Sigmoid colon (tissue), 7 donors: ENCODE results near the gene FAM3D. TPM values are rescaled to one million over a fixed set of nuclear protein-coding genes. Genes with fewer than 3 reads are reported as not detected.
"Not testable (repeated sequence)": the region's sequence is repeated elsewhere in the genome, so short reads cannot be mapped to it uniquely, and the experiment has no call there.

ENCODE experiments used
- DNase-seq: peaks from one replicate; pipeline ENCODE4 v3.0.0-alpha.2; 2019
- H3K27ac ChIP-seq, 4 donors: fragments of 200-600 bp; sonication (generic); one replicate each; pipeline ENCODE4 v1.5.1; 2016 to 2019; ENCODE audit warnings: mild to moderate bottlenecking in 1 of 4
- H3K27me3 ChIP-seq, 3 donors: fragments of 200-600 bp; sonication (generic); one replicate each; pipeline ENCODE4 v1.5.1; 2019; ENCODE audit warnings: mild to moderate bottlenecking in 1 of 3
- H3K36me3 ChIP-seq, 4 donors: fragments of 200-600 bp; sonication (generic); one replicate each; pipeline ENCODE4 v1.5.1; 2016 to 2019
- H3K4me1 ChIP-seq, 4 donors: fragments of 200-600 bp; sonication (generic); one replicate each; pipeline ENCODE4 v1.5.1; 2017 to 2019
- H3K4me3 ChIP-seq, 4 donors: fragments of 200-600 bp; sonication (generic); one replicate each; pipeline ENCODE4 v1.5.1; 2017 to 2019; ENCODE audit warnings: mild to moderate bottlenecking in 2 of 4, moderate library complexity in 1 of 4
- H3K9me3 ChIP-seq, 4 donors: fragments of 200-600 bp in 3 of 4; sonication (generic) in 3 of 4; one replicate each; pipeline versions ENCODE4 v1.5.1 to v1.6.1; 2013 to 2019
- EP300 ChIP-seq, 4 donors: sonication (generic); formaldehyde crosslinking; IDR thresholded peaks; one replicate each; pipeline ENCODE4 v1.6.1; 2017; ENCODE audit warnings: antibody characterized with exemption in 4 of 4
- POLR2A ChIP-seq, 2 donors: fragments of 450-650 bp; IDR thresholded peaks; one replicate each; pipeline ENCODE4 v1.6.1; 2016; ENCODE audit warnings: antibody characterized with exemption in 2 of 2, mild to moderate bottlenecking in 2 of 2, moderate library complexity in 2 of 2
- POLR2AphosphoS5 ChIP-seq, 4 donors: sonication (generic); formaldehyde crosslinking; IDR thresholded peaks; one replicate each; pipeline ENCODE4 v1.6.1; 2017; ENCODE audit warnings: antibody characterized with exemption in 4 of 4
- whole genome bisulfite sequencing, 2 donors: extraction: QIAGEN DNeasy Blood & Tissue Kit; methylation state at CpG; one replicate each; pipeline ENCODE4 v1.1.7; 2013; 5-methylcytosine and 5-hydroxymethylcytosine counted together
- intact Hi-C: fragments of 100-400 bp; cut with DNase I; formaldehyde crosslinking; loops from one replicate; pipeline ENCODE4 v1.15.1; 2023
- polyA plus RNA-seq, 3 donors: library from polyadenylated mRNA; stranded (reverse); fragments of 200-250 nt; gene quantifications; one replicate each; pipeline ENCODE4 v1.2.3, GENCODE V29; 2013
- total RNA-seq, 4 donors: library from RNA; depleted of rRNA; stranded (reverse); fragments of >200 nt; gene quantifications; one replicate each; pipeline ENCODE4 v1.1.0, GENCODE V29; 2016
- TF ChIP-seq, protein P1 (sequence below), 4 experiments: fragments of 450-650 bp in 3 of 4; fragments of 200-600 bp in 1 of 4; IDR thresholded peaks; one replicate each; pipeline ENCODE4 v1.5.1; 2016 to 2019; ENCODE audit warnings: antibody characterized with exemption in 4 of 4, mild to moderate bottlenecking in 3 of 4, moderate library complexity in 2 of 4
- donor health status: healthy with polysubstance abuse.
- donor health status: Bipolar disorder and iron deficiency.
- donor health status: healthy.

FAM3D gene
- total RNA-seq (1 to 10 TPM in 1 of 4 donors, under 1 TPM in 1, not detected in 2; 0.36 to 1.7 TPM), polyA plus RNA-seq (100 to 1,000 TPM; 215 to 477 (median 356) TPM)

DNA sequence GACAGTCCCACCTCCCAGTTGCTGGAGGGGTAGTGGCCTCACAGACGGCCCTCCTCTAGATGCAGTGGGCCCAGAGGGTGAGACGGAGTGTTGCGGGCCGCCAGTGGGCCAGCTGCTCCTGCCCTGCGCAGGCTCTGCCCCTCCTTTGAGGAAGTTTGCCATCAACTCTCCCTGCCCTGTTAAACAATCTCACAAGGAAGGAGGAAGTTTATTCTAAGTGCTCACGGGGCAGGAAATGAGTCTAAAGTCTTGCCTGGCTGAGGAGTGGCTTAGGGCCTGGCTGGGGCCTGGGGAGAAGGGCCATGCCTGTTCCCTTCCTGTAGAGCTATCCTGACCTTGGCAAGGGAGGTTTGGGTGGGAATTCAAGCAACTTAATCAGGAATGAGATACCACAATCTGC, at the start of gene FAM3D:
Gene FAM3D, minus strand, starts transcription at position 92 of the 400 bp plus-strand sequence. CDS start 11,211 bp downstream, outside the sequence.
- Histone ChIP-seq H3K9me3 (no peaks in the 10 kb centered on the region), H3K27ac (peak within 1 kb of the TSS in 1 of 4 donors; percentile 35), H3K36me3 (no peaks in the 10 kb centered on the region), H3K27me3 (no peaks in the 10 kb centered on the region), H3K4me1 (no peaks in the 10 kb centered on the region), H3K4me3 (no peak within 1 kb of the TSS)
- peak in 1 of 2 donors; percentile 84 for TF ChIP-seq POLR2A (IDR thresholded peaks at IDR 0.05)
- TF ChIP-seq, protein P1, sequence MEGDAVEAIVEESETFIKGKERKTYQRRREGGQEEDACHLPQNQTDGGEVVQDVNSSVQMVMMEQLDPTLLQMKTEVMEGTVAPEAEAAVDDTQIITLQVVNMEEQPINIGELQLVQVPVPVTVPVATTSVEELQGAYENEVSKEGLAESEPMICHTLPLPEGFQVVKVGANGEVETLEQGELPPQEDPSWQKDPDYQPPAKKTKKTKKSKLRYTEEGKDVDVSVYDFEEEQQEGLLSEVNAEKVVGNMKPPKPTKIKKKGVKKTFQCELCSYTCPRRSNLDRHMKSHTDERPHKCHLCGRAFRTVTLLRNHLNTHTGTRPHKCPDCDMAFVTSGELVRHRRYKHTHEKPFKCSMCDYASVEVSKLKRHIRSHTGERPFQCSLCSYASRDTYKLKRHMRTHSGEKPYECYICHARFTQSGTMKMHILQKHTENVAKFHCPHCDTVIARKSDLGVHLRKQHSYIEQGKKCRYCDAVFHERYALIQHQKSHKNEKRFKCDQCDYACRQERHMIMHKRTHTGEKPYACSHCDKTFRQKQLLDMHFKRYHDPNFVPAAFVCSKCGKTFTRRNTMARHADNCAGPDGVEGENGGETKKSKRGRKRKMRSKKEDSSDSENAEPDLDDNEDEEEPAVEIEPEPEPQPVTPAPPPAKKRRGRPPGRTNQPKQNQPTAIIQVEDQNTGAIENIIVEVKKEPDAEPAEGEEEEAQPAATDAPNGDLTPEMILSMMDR (IDR thresholded peaks at IDR 0.05), result no peak
- TF ChIP-seq POLR2AphosphoS5 (IDR thresholded peaks at IDR 0.05), result peak in 1 of 4 donors; percentile 44
- no peak for TF ChIP-seq EP300 (IDR thresholded peaks at IDR 0.05)
- 10 to 54% methylated on average over 6 of the region's 6 CpGs for WGBS, 2 donors
- intact Hi-C loops, result no loop called here
- DNase-seq, result no peak

DNA sequence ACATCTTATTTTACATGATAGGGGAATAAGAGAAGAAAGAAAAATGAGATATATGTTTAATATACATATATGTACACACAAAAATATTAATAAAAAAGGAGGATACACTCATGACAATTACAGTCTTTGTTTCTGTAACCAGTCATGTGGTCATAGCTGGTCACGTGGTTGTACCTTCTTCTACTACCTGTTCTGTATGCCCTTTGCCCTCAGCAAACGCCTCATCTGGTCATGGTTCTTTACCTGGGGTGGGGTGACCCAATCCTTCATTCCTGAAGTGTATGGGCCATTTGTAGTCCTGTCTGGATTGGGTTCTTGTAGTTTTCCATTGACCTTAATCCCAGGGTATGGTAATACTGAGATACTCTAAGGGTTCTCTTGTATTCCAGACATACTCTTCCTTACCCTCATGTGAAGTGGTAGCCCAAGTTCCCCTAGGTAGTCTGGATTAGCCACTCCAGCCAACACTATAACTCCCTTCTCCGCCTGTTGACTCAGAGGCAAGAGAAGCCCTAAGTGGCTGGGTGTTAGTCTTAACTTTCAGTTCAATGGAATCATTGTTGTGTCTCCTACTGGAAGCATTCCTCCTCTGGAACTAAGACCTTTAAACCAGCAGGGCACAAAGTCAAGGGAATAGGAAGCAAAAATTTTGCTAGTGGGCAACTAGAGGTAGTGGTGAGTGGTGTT, 47.3 kb upstream of the FAM3D start:
- TF ChIP-seq POLR2A (IDR thresholded peaks at IDR 0.05) (no peak), POLR2AphosphoS5 (IDR thresholded peaks at IDR 0.05) (no peak), EP300 (IDR thresholded peaks at IDR 0.05) (no peak)
- TF ChIP-seq, protein P1 (IDR thresholded peaks at IDR 0.05), result no peak
- no peaks in the 10 kb centered on the region for H3K36me3 ChIP-seq
- no peaks in the 10 kb centered on the region for H3K9me3 ChIP-seq
- DNase-seq, result no peak
- H3K4me3 ChIP-seq, result no peak overlapping the region
- H3K27me3 ChIP-seq, result no peaks in the 10 kb centered on the region
- H3K27ac ChIP-seq, result no peak overlapping the region
- whole genome bisulfite sequencing, 2 donors, result 54 to 78% methylated on average over 3 of the region's 3 CpGs
- H3K4me1 ChIP-seq, result no peaks in the 10 kb centered on the region
- intact Hi-C loops, result no loop called here

- no peak overlapping the region for H3K4me3 ChIP-seq
- intact Hi-C loops, result no loop called here
- H3K27me3 ChIP-seq, result no peaks in the 10 kb centered on the region
- no peaks in the 10 kb centered on the region for H3K36me3 ChIP-seq
- TF ChIP-seq, protein P1 (IDR thresholded peaks at IDR 0.05), result no peak
- TF ChIP-seq POLR2AphosphoS5 (IDR thresholded peaks at IDR 0.05) (no peak), EP300 (IDR thresholded peaks at IDR 0.05) (no peak), POLR2A (IDR thresholded peaks at IDR 0.05) (no peak)
- no peaks in the 10 kb centered on the region for H3K9me3 ChIP-seq
- no peak overlapping the region for H3K27ac ChIP-seq
- H3K4me1 ChIP-seq, result no peaks in the 10 kb centered on the region
- WGBS, 2 donors, result 90 to 91% methylated on average over 8 of the region's 8 CpGs
- no peak for DNase-seq
Observed at GRCh38 chr3:58711871-58712270, 45.3 kb upstream of the FAM3D start.

- H3K27ac ChIP-seq, H3K27me3 ChIP-seq, H3K4me3 ChIP-seq, DNase-seq, H3K4me1 ChIP-seq, H3K36me3 ChIP-seq, H3K9me3 ChIP-seq, intact Hi-C loops: not testable (repeated sequence)
- 93 to 94% methylated on average over 3 of the region's 3 CpGs for WGBS, 2 donors
Observed at GRCh38 chr3:58708983-58709382, 42.4 kb upstream of the FAM3D start.

DNA sequence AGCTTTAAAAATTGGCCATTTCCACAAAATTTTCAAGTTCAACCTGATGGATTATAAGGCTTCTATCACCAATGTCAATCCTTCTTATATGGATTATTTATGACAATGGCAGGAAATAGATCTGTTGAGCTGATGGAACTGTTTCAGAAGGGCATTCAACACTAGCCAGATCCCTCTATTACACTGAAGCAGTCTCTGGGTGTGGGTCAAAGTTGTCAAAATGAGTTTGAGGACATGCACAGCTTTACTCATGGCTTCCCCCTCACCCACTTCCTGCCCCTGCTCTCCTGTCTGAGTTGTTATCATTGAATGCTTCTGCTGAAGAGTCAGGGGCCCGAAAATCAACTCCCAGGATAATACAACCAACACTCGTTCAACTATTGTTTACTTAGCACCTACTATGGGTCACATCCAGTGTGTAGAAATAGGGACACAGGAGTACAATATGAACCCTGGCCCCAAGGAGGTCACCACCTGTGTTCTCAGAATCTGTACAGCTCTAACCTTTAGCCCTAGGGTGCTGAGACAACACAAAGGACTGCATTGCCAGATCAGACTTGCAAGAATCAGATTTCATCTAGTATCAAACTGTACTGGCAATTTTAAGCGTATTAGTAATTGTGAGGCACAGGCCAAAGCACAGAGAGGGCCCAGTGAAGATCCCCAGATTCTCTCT, 41.7 kb upstream of the FAM3D start:
- no peaks in the 10 kb centered on the region for H3K27me3 ChIP-seq

More for the DNA sequence above, 41.7 kb upstream of the FAM3D start:
- H3K4me3 ChIP-seq, result no peak overlapping the region
- 73 to 88% methylated on average over 3 of the region's 3 CpGs for WGBS, 2 donors
- H3K4me1 ChIP-seq, result no peaks in the 10 kb centered on the region
- no peak for DNase-seq
- H3K27ac ChIP-seq, result no peak overlapping the region
- no peak for TF ChIP-seq POLR2AphosphoS5 (IDR thresholded peaks at IDR 0.05)
- no peak for TF ChIP-seq POLR2A (IDR thresholded peaks at IDR 0.05)
- TF ChIP-seq, protein P1 (IDR thresholded peaks at IDR 0.05), result no peak
- TF ChIP-seq EP300 (IDR thresholded peaks at IDR 0.05), result no peak
- intact Hi-C loops, result no loop called here
- H3K36me3 ChIP-seq, result no peaks in the 10 kb centered on the region
- H3K9me3 ChIP-seq, result no peaks in the 10 kb centered on the region
